GM19351 (cell line): ENCODE data around the gene LCK.
"Not testable (repeated sequence)": the region's sequence is repeated elsewhere in the genome, so short reads cannot be mapped to it uniquely, and the experiment has no call there.

Source experiments
- ATAC-seq: cut with Tn5 transposase; IDR thresholded peaks from one replicate; pipeline ENCODE4 v1.9.1; 2021; ENCODE audit warnings: mild to moderate bottlenecking, moderate library complexity; ENCODE audit not compliant: unreplicated experiment

LCK gene

GRCh38 chr1:32239337-32239736 is 11.7 kb upstream of the LCK start:
- ATAC-seq: no peak

GRCh38 chr1:32239790-32240139 is 11.3 kb upstream of the LCK start:
- ATAC-seq: no peak

GRCh38 chr1:32240140-32240951 is 10.7 kb upstream of the LCK start:
- ATAC-seq: no peak

GRCh38 chr1:32241001-32241763 is 9.9 kb upstream of the LCK start:
- no peak for ATAC-seq

GRCh38 chr1:32242341-32242851 is 8.7 kb upstream of the LCK start:
- no peak for ATAC-seq

GRCh38 chr1:32246888-32247273 is 4.2 kb upstream of the LCK start, which contains the start of gene FAM167B:
FAM167B (plus strand) TSS chr1:32247222; CDS start chr1:32247422, 200 bp downstream.
- no peak for ATAC-seq

GRCh38 chr1:32247452-32247851 is 3.6 kb upstream of the LCK start:
- ATAC-seq: no peak

GRCh38 chr1:32247983-32248889 is 2.8 kb upstream of the LCK start:
- no peak for ATAC-seq

GRCh38 chr1:32249831-32250525 is 1.1 kb upstream of the LCK start:
- peak; percentile 51 for ATAC-seq

GRCh38 chr1:32255072-32256071 is 4.3 kb downstream of the LCK start:
- ATAC-seq: no peak

- ATAC-seq: no peak
Measured at GRCh38 chr1:32256473-32257226, 5.6 kb downstream of the LCK start.

GRCh38 chr1:32257227-32257508 is 6.1 kb downstream of the LCK start:
- no peak for ATAC-seq

- not testable (repeated sequence) for ATAC-seq
Measured at GRCh38 chr1:32263236-32263593, 12.2 kb downstream of the LCK start.

GRCh38 chr1:32263744-32264143 is 12.7 kb downstream of the LCK start:
- ATAC-seq: no peak

GRCh38 chr1:32265846-32266245 is 14.8 kb downstream of the LCK start:
- no peak for ATAC-seq

- no peak for ATAC-seq
Measured at GRCh38 chr1:32266921-32267591, 16.0 kb downstream of the LCK start.

- ATAC-seq: no peak
Measured at GRCh38 chr1:32269744-32270143, 18.7 kb downstream of the LCK start.
